Measurements from ENCODE around the gene OR1C1.

- TF ChIP-seq POLR2AphosphoS5 (IDR thresholded peaks at IDR 0.05; ENCODE audit: low read depth, low read length): no peak
- no peak for TF ChIP-seq POLR2A (IDR thresholded peaks at IDR 0.05; ENCODE audit: low read depth, low read length)
Observed at GRCh38 chr1:247760456-247760855, at the start of gene OR1C1.
